Transverse colon (tissue), 4 donors: Measurements from ENCODE around the gene STX7. TPM values are rescaled to one million over a fixed set of nuclear protein-coding genes. Genes with fewer than 3 reads are reported as not detected.

ENCODE experiments used
- DNase-seq: peaks from one replicate; pipeline ENCODE4 v3.0.0-alpha.2; 2019
- H3K27ac ChIP-seq, 4 donors: fragments of 200-600 bp; sonication (generic); 2 replicates each; pipeline ENCODE4 v1.5.1; 2016 to 2018; ENCODE audit warnings: inconsistent platforms in 4 of 4
- H3K27me3 ChIP-seq: fragments of 200-600 bp; sonication (generic); 2 replicates; pipeline ENCODE4 v1.5.1; 2017; ENCODE audit warnings: inconsistent platforms
- H3K36me3 ChIP-seq, 4 donors: fragments of 200-600 bp; sonication (generic); 2 replicates each; pipeline ENCODE4 v1.5.1; 2017 to 2019; ENCODE audit warnings: inconsistent platforms in 4 of 4
- H3K4me1 ChIP-seq, 4 donors: fragments of 200-600 bp; sonication (generic); 2 replicates each; pipeline ENCODE4 v1.5.1; 2017 to 2020; ENCODE audit warnings: inconsistent platforms in 4 of 4
- H3K4me3 ChIP-seq, 4 donors: fragments of 200-600 bp; sonication (generic); 1 replicate in 1 of 4; 2 replicates in 3 of 4; pipeline versions ENCODE4 v1.5.1 to v1.6.1; 2017 to 2019; ENCODE audit warnings: inconsistent platforms in 4 of 4
- H3K9me3 ChIP-seq, 2 donors: fragments of 200-600 bp; sonication (generic); 2 replicates each; pipeline ENCODE4 v1.5.1; 2017 to 2019; ENCODE audit warnings: inconsistent platforms in 2 of 2
- CTCF ChIP-seq, 5 experiments: fragments of 200-600 bp in 3 of 5; fragments of 450-650 bp in 2 of 5; sonication (generic) in 3 of 5; IDR thresholded peaks; 1 replicate in 2 of 5; 2 replicates in 3 of 5; pipeline ENCODE4 v1.5.1; 2016 to 2017; ENCODE audit warnings: antibody characterized with exemption in 5 of 5, inconsistent platforms in 3 of 5, mild to moderate bottlenecking in 2 of 5, moderate library complexity in 1 of 5
- EP300 ChIP-seq: sonication (generic); formaldehyde crosslinking; IDR thresholded peaks from one replicate; pipeline ENCODE4 v1.6.1; 2017; ENCODE audit warnings: antibody characterized with exemption, low read depth
- POLR2A ChIP-seq: fragments of 450-650 bp; IDR thresholded peaks from one replicate; pipeline ENCODE4 v1.6.1; 2016; ENCODE audit warnings: antibody characterized with exemption, mild to moderate bottlenecking, moderate library complexity
- POLR2AphosphoS5 ChIP-seq, 3 donors: sonication (generic); formaldehyde crosslinking; IDR thresholded peaks; one replicate each; pipeline ENCODE4 v1.6.1; 2016; ENCODE audit warnings: antibody characterized with exemption in 3 of 3
- WGBS, 2 donors: methylation state at CpG; one replicate each; pipeline ENCODE4 v1.1.5; 2018; ENCODE audit warnings: low coverage in 1 of 2; 5-methylcytosine and 5-hydroxymethylcytosine counted together
- in situ Hi-C, 4 donors: fragments of 200-750 bp; cut with MboI; loops; one replicate each; pipeline versions ENCODE4 v1.15.0 to v1.15.1; 2017; ENCODE audit warnings: low sequenced_read_pairs in 3 of 4, low pct_ligation_motif_present in 1 of 4, low pct_unique_long_range_greater_than_20kb in 1 of 4
- intact Hi-C: fragments of 100-400 bp; cut with DNase I; formaldehyde crosslinking; loops from one replicate; pipeline ENCODE4 v1.15.1; 2023; ENCODE audit warnings: low total_unique reads
- total RNA-seq, 4 donors: library from RNA; depleted of rRNA; stranded (reverse); fragments of >200 nt; gene quantifications; one replicate each; pipeline ENCODE4 v1.1.0, GENCODE V29; 2016

STX7 gene
- total RNA-seq, 4 donors from 2014 or later, result 9.0 to 50.9 (median 40.8) TPM

DNA sequence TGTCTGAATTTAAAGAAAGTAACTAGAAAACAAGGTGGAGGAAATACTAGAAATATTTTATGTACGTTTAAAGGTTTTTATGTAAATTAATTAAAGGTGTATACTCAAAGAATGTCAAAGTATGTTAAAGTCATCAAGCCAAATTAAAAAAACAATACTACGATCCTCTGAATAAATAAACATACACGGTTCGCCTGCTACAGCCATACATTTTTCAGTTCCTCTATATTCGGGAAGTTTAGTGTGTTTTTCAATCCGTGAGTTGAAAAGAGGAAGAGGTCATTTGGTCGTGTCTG is 626 bp downstream of the STX7 start:
- intact Hi-C loops, result no loop called here
- H3K36me3 ChIP-seq, result no peaks in the 10 kb centered on the region
- in situ Hi-C loops, result no loop called here

GRCh38 chr6:132511831-132512220 is 1.1 kb downstream of the STX7 start:
- no peaks in the 10 kb centered on the region for H3K36me3 ChIP-seq
- in situ Hi-C loops (no loop called here), intact Hi-C loops (no loop called here)
- TF ChIP-seq CTCF (IDR thresholded peaks at IDR 0.05) (no peak), POLR2A (no peak), POLR2AphosphoS5 (IDR thresholded peaks at IDR 0.05) (no peak), EP300 (no peak)
- no peaks in the 10 kb centered on the region for H3K9me3 ChIP-seq
- no peak for DNase-seq
- 6 to 21% methylated on average over 2 of the region's 2 CpGs for WGBS, 2 donors
- peaks cover 11 to 45% (median 18%) of the 10 kb centered on the region in 4 donors for H3K4me1 ChIP-seq
- H3K4me3 ChIP-seq, result peak overlapping the region; percentile 63 to 97 (median 67)
- H3K27me3 ChIP-seq, result no peaks in the 10 kb centered on the region
- H3K27ac ChIP-seq, result peak overlapping the region; percentile 90 to 91 (median 90)

More for the DNA sequence above, 626 bp downstream of the STX7 start:
- peak overlapping the region; percentile 63 to 97 (median 67) for H3K4me3 ChIP-seq
- H3K27ac ChIP-seq, result peak overlapping the region; percentile 90 to 91 (median 90)
- no peaks in the 10 kb centered on the region for H3K9me3 ChIP-seq
- TF ChIP-seq POLR2AphosphoS5 (IDR thresholded peaks at IDR 0.05) (no peak), POLR2A (no peak), EP300 (no peak), CTCF (IDR thresholded peaks at IDR 0.05) (no peak)
- WGBS, 2 donors, result 1% methylated on average over 6 to 7 of the region's 7 CpGs
- no peak for DNase-seq
- peaks cover 11 to 43% (median 18%) of the 10 kb centered on the region in 4 donors for H3K4me1 ChIP-seq
- no peaks in the 10 kb centered on the region for H3K27me3 ChIP-seq

DNA sequence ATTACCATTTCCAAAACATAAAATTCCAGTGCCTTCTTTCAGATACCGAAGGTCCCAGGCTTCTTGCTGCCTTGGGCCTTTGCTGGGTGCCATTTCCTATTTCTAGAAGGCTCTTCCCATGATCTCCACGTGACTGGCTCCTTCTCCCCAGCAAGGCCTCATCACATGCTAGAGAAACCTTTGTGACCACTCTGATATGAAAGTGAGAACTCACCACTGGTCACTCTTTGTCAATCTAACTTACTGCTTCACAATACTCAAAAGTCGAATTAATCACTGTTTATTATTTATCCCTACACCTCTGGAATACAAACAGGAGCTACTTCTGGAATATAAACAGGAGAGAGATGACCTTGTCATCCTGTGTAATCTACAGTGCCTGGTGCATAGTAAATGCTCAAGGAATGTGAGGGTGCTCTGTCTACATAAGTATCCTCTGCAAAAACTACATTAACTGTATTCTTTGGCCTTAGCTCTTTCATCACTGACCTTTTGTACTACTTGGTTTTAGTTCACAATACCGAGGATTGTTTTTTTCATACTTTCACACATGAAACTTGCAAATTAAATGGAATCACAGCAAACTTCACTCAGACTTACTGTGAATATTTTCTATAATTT is 1.6 kb downstream of the STX7 start:
- intact Hi-C loops, result no loop called here
- in situ Hi-C loops, result no loop called here
- no peaks in the 10 kb centered on the region for H3K27me3 ChIP-seq
- no peak for TF ChIP-seq EP300
- no peak for TF ChIP-seq POLR2AphosphoS5 (IDR thresholded peaks at IDR 0.05)
- TF ChIP-seq CTCF (IDR thresholded peaks at IDR 0.05), result no peak
- no peak for TF ChIP-seq POLR2A
- H3K36me3 ChIP-seq, result no peaks in the 10 kb centered on the region
- WGBS, 2 donors, result 35 to 39% methylated on average over 2 to 4 of the region's 4 CpGs
- H3K4me3 ChIP-seq, result peak overlapping the region in 3 of 4 donors; percentile 63 to 97 (median 66)
- H3K4me1 ChIP-seq, result peaks cover 11 to 50% (median 18%) of the 10 kb centered on the region in 4 donors
- DNase-seq, result peak; percentile 16
- no peaks in the 10 kb centered on the region for H3K9me3 ChIP-seq
- H3K27ac ChIP-seq, result peak overlapping the region; percentile 90 to 91 (median 90)

GRCh38 chr6:132506869-132507808 is 5.8 kb downstream of the STX7 start:
- Histone ChIP-seq H3K27me3 (no peaks in the 10 kb centered on the region), H3K9me3 (no peaks in the 10 kb centered on the region), H3K4me3 (no peak overlapping the region), H3K36me3 (peaks cover 0 to 10% (median 0%) of the 10 kb centered on the region in 4 donors), H3K4me1 (peaks cover 18 to 54% (median 28%) of the 10 kb centered on the region in 4 donors), H3K27ac (no peak overlapping the region)
- intact Hi-C loops (no loop called here), in situ Hi-C loops (no loop called here)
- no peak for DNase-seq
- TF ChIP-seq CTCF (IDR thresholded peaks at IDR 0.05) (no peak), POLR2A (no peak), POLR2AphosphoS5 (IDR thresholded peaks at IDR 0.05) (no peak), EP300 (no peak)
- WGBS, 2 donors, result 97 to 98% methylated on average over 5 of the region's 5 CpGs
